GM23248 (cell line): ENCODE measurements around the gene CELSR1. TPM values are rescaled to one million over a fixed set of nuclear protein-coding genes. Genes with fewer than 3 reads are reported as not detected.

ENCODE experiments used
- DNase-seq: peaks from one replicate; pipeline ENCODE4 v3.0.0-alpha.2; 2015
- H2AFZ ChIP-seq: fragments of 200-600 bp; sonication (generic); 2 replicates; pipeline ENCODE4 v1.6.1; 2016; ENCODE audit warnings: antibody characterized with exemption
- H3F3A ChIP-seq: fragments of 200-600 bp; sonication (generic); 2 replicates; pipeline ENCODE4 v1.6.1; 2016; ENCODE audit warnings: mild to moderate bottlenecking, antibody characterized with exemption, mixed run types; ENCODE audit not compliant: insufficient read depth
- H3K27ac ChIP-seq: fragments of 200-600 bp; sonication (generic); 2 replicates; pipeline ENCODE4 v1.5.1; 2016; ENCODE audit warnings: mild to moderate bottlenecking
- H3K27me3 ChIP-seq: fragments of 200-600 bp; sonication (generic); replicated peaks from 2 replicates; pipeline ENCODE4 v1.6.1; 2016; ENCODE audit warnings: mild to moderate bottlenecking; ENCODE audit not compliant: insufficient read depth
- H3K36me3 ChIP-seq: fragments of 200-600 bp; sonication (generic); 2 replicates; pipeline ENCODE4 v1.6.1; 2016; ENCODE audit warnings: low read depth, mild to moderate bottlenecking
- H3K4me1 ChIP-seq: fragments of 200-600 bp; sonication (generic); 2 replicates; pipeline ENCODE4 v1.6.1; 2016; ENCODE audit warnings: mild to moderate bottlenecking; ENCODE audit not compliant: insufficient read depth
- H3K4me2 ChIP-seq: fragments of 200-600 bp; sonication (generic); one replicate; pipeline ENCODE4 v1.6.1; 2016; ENCODE audit warnings: mild to moderate bottlenecking; ENCODE audit not compliant: unreplicated experiment
- H3K4me3 ChIP-seq: fragments of 200-600 bp; sonication (generic); 2 replicates; pipeline ENCODE4 v1.5.1; 2016; ENCODE audit warnings: mild to moderate bottlenecking
- H3K79me2 ChIP-seq: fragments of 200-600 bp; sonication (generic); 2 replicates; pipeline ENCODE4 v1.6.1; 2016; ENCODE audit warnings: mild to moderate bottlenecking; ENCODE audit not compliant: insufficient read depth
- H3K9ac ChIP-seq: fragments of 200-600 bp; sonication (generic); 2 replicates; pipeline ENCODE4 v1.6.1; 2016; ENCODE audit warnings: mild to moderate bottlenecking
- H3K9me2 ChIP-seq: fragments of 200-600 bp; sonication (generic); 2 replicates; pipeline ENCODE4 v1.6.1; 2016; ENCODE audit warnings: mixed run types, mild to moderate bottlenecking, moderate library complexity; ENCODE audit not compliant: insufficient read depth
- H3K9me3 ChIP-seq: fragments of 200-600 bp; sonication (generic); one replicate; pipeline ENCODE4 v1.6.1; 2017; ENCODE audit warnings: low read depth
- H4K20me1 ChIP-seq: fragments of 200-600 bp; sonication (generic); 2 replicates; pipeline ENCODE4 v1.6.0; 2016; ENCODE audit not compliant: insufficient read depth
- EZH2 ChIP-seq: fragments of 200-600 bp; sonication (generic); IDR thresholded peaks from 2 replicates; pipeline ENCODE4 v1.6.1; 2018; ENCODE audit warnings: antibody characterized with exemption, mild to moderate bottlenecking; ENCODE audit not compliant: insufficient read depth, poor library complexity, severe bottlenecking
- EZH2phosphoT487 ChIP-seq: fragments of 200-600 bp; sonication (generic); IDR thresholded peaks from 2 replicates; pipeline ENCODE4 v1.6.1; 2018; ENCODE audit warnings: antibody characterized with exemption, moderate library complexity, mild to moderate bottlenecking, low read depth; ENCODE audit not compliant: insufficient read depth
- WGBS, 2 experiments: methylation state at CpG; one replicate each; pipeline ENCODE4 v1.1.6; 2015 to 2017; ENCODE audit warnings: low lambda C conversion rate in 2 of 2, low coverage in 1 of 2; ENCODE audit errors: missing lambda C conversion rate in 2 of 2; 5-methylcytosine and 5-hydroxymethylcytosine counted together
- in situ Hi-C: fragments of 300-500 bp; cut with MboI; formaldehyde crosslinking; loops from 2 replicates; pipeline ENCODE4 v1.15.0; 2020
- polyA plus RNA-seq: library from polyadenylated mRNA; unstranded; fragments of >200 nt; fragmentation: Nextera tagmentation; extraction: Ambion mirVana; gene quantifications from 2 replicates; pipeline ENCODE4 v1.2.1, GENCODE V29; 2016
- total RNA-seq: library from RNA; depleted of rRNA; stranded (reverse); fragments of >200 nt; shearing (Covaris generic); gene quantifications from 2 replicates; pipeline ENCODE4 v1.2.3, GENCODE V29; 2014

The CELSR1 gene
- total and polyA plus RNA-seq, 2 experiments from 2014 or later: 0.23 to 0.54 TPM

DNA sequence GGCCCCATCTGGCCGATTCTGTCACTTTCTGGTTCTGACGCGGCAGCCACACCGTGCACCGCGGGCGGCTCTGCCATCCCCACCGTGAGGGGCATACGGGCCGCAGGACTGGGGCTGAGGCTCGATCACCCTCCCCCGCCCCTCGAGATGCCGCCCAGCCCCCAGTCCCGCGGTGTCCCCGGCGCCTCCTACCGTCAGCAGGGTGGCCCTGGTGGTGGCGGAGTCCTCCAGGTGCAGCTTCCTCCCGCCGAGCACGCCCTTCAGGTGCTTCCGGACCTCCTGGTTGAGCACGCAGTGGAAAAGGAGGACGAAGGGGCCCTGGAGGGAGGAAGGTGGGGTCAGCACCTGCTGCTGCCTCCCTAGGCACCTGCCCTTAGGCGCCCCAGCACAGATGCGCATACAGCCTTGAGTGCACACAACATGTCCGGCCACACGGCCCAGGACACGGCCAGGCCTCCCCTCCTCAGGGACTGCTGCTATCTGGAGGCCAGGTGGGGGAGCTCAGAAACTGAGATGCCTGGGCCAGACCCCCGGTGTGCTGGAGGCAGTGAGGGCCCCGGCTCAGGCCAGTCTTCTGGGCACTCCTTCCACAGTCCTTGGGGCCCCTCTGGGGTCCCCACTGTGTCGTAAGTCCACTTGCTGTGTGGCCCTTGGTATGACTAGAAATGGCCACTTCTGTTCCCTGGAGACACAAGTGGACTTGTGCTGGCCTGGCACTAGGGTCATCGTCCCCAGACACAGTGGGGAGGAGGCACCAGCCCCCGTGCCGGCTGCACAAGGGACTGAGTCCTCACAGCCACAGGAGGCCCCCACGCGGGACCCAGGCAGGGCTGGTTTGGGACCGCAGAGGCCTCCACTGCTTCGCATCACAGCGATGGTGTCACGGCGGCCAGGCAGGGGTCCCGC lies 170.4 kb downstream of the CELSR1 start:
- H3K36me3 ChIP-seq: no peaks in the 10 kb centered on the region
- H3K79me2 ChIP-seq: no peaks in the 10 kb centered on the region
- no peaks in the 10 kb centered on the region for H3K27me3 ChIP-seq
- H3K27ac ChIP-seq: no peak overlapping the region
- no peak for DNase-seq
- no peaks in the 10 kb centered on the region for H3K9me2 ChIP-seq
- H3K9ac ChIP-seq: no peak overlapping the region
- H3K4me2 ChIP-seq: no peak overlapping the region
- no peaks in the 10 kb centered on the region for H3F3A ChIP-seq
- TF ChIP-seq EZH2 (no peak), EZH2phosphoT487 (no peak)
- in situ Hi-C loops: no loop called here
- H3K4me1 ChIP-seq: no peaks in the 10 kb centered on the region
- H4K20me1 ChIP-seq: no peaks in the 10 kb centered on the region
- no peak overlapping the region for H2AFZ ChIP-seq
- H3K4me3 ChIP-seq: no peak overlapping the region
- 63 to 66% methylated on average over 37 to 45 of the region's 45 CpGs for WGBS, 2 experiments
- H3K9me3 ChIP-seq: no peaks in the 10 kb centered on the region

DNA sequence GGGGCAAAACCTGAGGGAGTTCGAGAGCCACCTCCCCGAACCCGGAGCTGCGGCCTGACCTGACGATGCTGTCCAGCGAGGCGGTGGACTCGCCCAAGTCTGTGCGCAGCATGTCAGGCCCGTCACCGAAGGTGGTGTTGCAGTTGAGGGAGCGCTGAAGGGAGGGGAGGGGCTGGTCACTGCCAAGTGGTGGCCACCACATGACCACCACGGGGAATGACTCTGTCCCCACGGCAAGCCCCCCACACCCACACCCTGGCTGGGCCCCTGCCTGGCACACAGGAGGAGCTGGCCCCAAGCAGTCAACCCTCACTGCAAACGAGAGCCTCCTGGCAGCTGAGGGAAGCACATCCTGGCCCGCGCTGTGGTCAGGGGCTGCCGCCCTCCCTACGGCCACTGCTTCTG lies 171.1 kb downstream of the CELSR1 start:
- H3K9me3 ChIP-seq: no peaks in the 10 kb centered on the region
- H3K27me3 ChIP-seq: no peaks in the 10 kb centered on the region
- no peaks in the 10 kb centered on the region for H3K4me1 ChIP-seq
- H3K79me2 ChIP-seq: no peaks in the 10 kb centered on the region
- WGBS, 2 experiments: 81 to 84% methylated on average over 7 to 19 of the region's 19 CpGs
- TF ChIP-seq EZH2 (no peak), EZH2phosphoT487 (no peak)
- DNase-seq: no peak
- in situ Hi-C loops: no loop called here
- no peak overlapping the region for H2AFZ ChIP-seq
- no peak overlapping the region for H3K4me2 ChIP-seq
- no peak overlapping the region for H3K4me3 ChIP-seq
- H4K20me1 ChIP-seq: no peaks in the 10 kb centered on the region
- H3F3A ChIP-seq: peaks cover 4% of the 10 kb centered on the region; the same call in 1 of the 2 replicates
- no peak overlapping the region for H3K27ac ChIP-seq
- H3K9me2 ChIP-seq: no peaks in the 10 kb centered on the region
- H3K9ac ChIP-seq: no peak overlapping the region
- no peaks in the 10 kb centered on the region for H3K36me3 ChIP-seq

- no peak for TF ChIP-seq EZH2phosphoT487
- TF ChIP-seq EZH2: no peak
- Histone ChIP-seq H3K9me3 (no peaks in the 10 kb centered on the region), H4K20me1 (no peaks in the 10 kb centered on the region), H2AFZ (no peak overlapping the region), H3K27ac (no peak overlapping the region), H3K9me2 (no peaks in the 10 kb centered on the region), H3K9ac (no peak overlapping the region), H3K27me3 (no peaks in the 10 kb centered on the region), H3K4me2 (no peak overlapping the region), H3K4me1 (no peaks in the 10 kb centered on the region), H3F3A (peaks cover 15% of the 10 kb centered on the region; the same call in 1 of the 2 replicates), H3K36me3 (no peaks in the 10 kb centered on the region), H3K79me2 (no peaks in the 10 kb centered on the region), H3K4me3 (no peak overlapping the region)
- WGBS, 2 experiments: 76 to 84% methylated on average over 21 to 22 of the region's 22 CpGs
- in situ Hi-C loops: no loop called here
- no peak for DNase-seq
These were observed 172.2 kb downstream of the CELSR1 start for GRCh38 chr22:46365166-46365624.

DNA sequence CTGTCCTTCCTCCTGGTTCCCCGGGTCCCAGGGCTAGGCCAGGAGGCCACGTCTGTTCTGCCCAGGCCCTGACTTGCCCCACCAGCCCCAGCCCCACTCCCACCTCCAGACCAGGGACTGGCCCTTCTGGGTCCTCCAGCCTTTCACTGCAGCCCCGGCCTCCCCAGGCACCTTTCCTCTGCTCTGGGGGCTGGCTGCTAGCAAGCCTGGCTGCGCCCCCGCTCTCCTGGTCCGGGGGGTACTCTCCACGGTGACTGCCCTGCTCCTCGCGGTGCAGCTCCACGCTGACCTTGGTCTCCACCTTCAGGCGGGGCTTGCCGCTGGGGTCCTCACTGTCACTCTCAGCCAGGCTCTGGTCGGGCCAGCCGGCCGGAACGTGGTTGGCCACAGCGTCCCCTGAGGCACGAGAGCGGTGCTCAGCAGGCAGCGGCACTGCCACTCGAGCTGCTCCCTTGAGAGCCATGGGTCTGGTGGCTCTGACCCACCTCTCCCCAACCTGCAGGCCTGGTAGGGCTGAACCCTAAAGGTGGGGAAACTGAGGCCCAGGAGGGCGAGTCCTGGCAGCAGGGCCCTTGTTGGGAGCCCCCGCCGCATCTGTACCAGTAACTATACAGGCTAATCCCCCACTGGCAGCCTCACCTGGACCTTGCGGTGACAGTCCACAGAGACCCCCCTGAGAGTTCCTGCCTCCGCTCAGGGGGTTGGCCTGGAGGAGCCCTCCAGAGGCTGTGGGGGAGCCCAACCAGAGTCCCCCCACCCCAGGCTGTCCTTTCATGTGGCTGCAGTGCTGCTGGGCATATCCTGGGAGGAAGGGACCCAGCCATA lies 172.9 kb downstream of the CELSR1 start:
- no peaks in the 10 kb centered on the region for H3K36me3 ChIP-seq
- no peaks in the 10 kb centered on the region for H3K79me2 ChIP-seq
- peaks cover 15% of the 10 kb centered on the region; the same call in 1 of the 2 replicates for H3F3A ChIP-seq
- 75 to 77% methylated on average over 24 to 26 of the region's 26 CpGs for WGBS, 2 experiments
- no peak overlapping the region for H3K9ac ChIP-seq
- no peaks in the 10 kb centered on the region for H3K9me3 ChIP-seq
- no peak overlapping the region for H3K4me3 ChIP-seq
- H3K9me2 ChIP-seq: no peaks in the 10 kb centered on the region
- DNase-seq: no peak
- H3K4me1 ChIP-seq: no peaks in the 10 kb centered on the region
- no peaks in the 10 kb centered on the region for H3K27me3 ChIP-seq
- no peak overlapping the region for H3K4me2 ChIP-seq
- no peak for TF ChIP-seq EZH2
- no peak for TF ChIP-seq EZH2phosphoT487
- H4K20me1 ChIP-seq: no peaks in the 10 kb centered on the region
- H2AFZ ChIP-seq: no peak overlapping the region
- no peak overlapping the region for H3K27ac ChIP-seq
- in situ Hi-C loops: no loop called here
